ENCODE results near the gene BIRC7.

GRCh38 chr20:63239431-63239830 lies 3.7 kb downstream of the BIRC7 start:
- TF ChIP-seq NFRKB (IDR thresholded peaks at IDR 0.05): no peak
- no peak for TF ChIP-seq SUZ12 (IDR thresholded peaks at IDR 0.05)
- TF ChIP-seq FOXA1 (IDR thresholded peaks at IDR 0.05): no peak
- no peak for TF ChIP-seq TARDBP (IDR thresholded peaks at IDR 0.05)
- TF ChIP-seq LEF1 (IDR thresholded peaks at IDR 0.05; ENCODE audit: borderline replicate concordance): no peak
- TF ChIP-seq SP1 (IDR thresholded peaks at IDR 0.05): no peak
- no peak for TF ChIP-seq BHLHE40 (IDR thresholded peaks at IDR 0.05; ENCODE audit: borderline replicate concordance)
- TF ChIP-seq FOXM1 (IDR thresholded peaks at IDR 0.05; ENCODE audit: borderline replicate concordance): no peak
- no peak for TF ChIP-seq ELF4 (IDR thresholded peaks at IDR 0.05)
- no peak for TF ChIP-seq FOXK2 (IDR thresholded peaks at IDR 0.05)
- TF ChIP-seq CTBP1 (IDR thresholded peaks at IDR 0.05; ENCODE audit: borderline replicate concordance): no peak
- TF ChIP-seq L3MBTL2 (conservative IDR thresholded peaks at IDR 0.05): no peak

Data from HEK293T (cell line).